CD4-positive, alpha-beta T cell (primary cell): ENCODE measurements around the gene PI4KB. TPM values are rescaled to one million over a fixed set of nuclear protein-coding genes. Genes with fewer than 3 reads are reported as not detected.

ENCODE experiments used
- ATAC-seq: fragments of 200-7000 bp; cut with Tn5 transposase; one replicate; pipeline ENCODE4 v1.10.0; 2022; ENCODE audit warnings: mild to moderate bottlenecking; ENCODE audit not compliant: poor library complexity
- CTCF ChIA-PET: fragments of 350-600 bp; sonication (Branson Sonifier 250); formaldehyde crosslinking; loops from one replicate; lab custom pipeline; 2021; ENCODE audit warnings: antibody characterized with exemption, inconsistent platforms; lab: Charles Lee
- POLR2A ChIA-PET: fragments of 350-600 bp; sonication (Branson Sonifier 250); formaldehyde crosslinking; loops from one replicate; lab custom pipeline; 2021; ENCODE audit warnings: antibody characterized with exemption, inconsistent platforms; lab: Charles Lee
- DNase-seq, 14 experiments: peaks; one replicate each; pipeline ENCODE4 v3.0.0-alpha.2; 2013 to 2020; ENCODE audit warnings: mixed read lengths in 2 of 14
- H3K27ac ChIP-seq, 2 donors: one replicate each; pipeline versions ENCODE4 v1.5.1 to v1.7.0; 2013; ENCODE audit warnings: low read length in 2 of 2, low read depth in 1 of 2, mild to moderate bottlenecking in 1 of 2
- H3K27me3 ChIP-seq, 2 experiments: 1 replicate in 1 of 2; 2 replicates in 1 of 2; pipeline versions ENCODE4 v1.6.1 to v1.7.0; 2013; ENCODE audit warnings: low read length in 2 of 2, control low read depth in 1 of 2, mild to moderate bottlenecking in 1 of 2, moderate library complexity in 1 of 2; ENCODE audit not compliant: insufficient read depth in 2 of 2, control insufficient read depth in 1 of 2
- H3K36me3 ChIP-seq: one replicate; pipeline ENCODE4 v1.6.1; 2013; ENCODE audit warnings: low read length, control low read depth; ENCODE audit not compliant: insufficient read depth
- H3K4me1 ChIP-seq: one replicate; pipeline ENCODE4 v1.6.1; 2013; ENCODE audit warnings: low read length, control low read depth; ENCODE audit not compliant: insufficient read depth
- H3K4me3 ChIP-seq: one replicate; pipeline ENCODE4 v1.5.1; 2013; ENCODE audit warnings: mild to moderate bottlenecking, low read length, moderate library complexity
- H3K9me3 ChIP-seq, 2 experiments: 1 replicate in 1 of 2; 2 replicates in 1 of 2; pipeline versions ENCODE4 v1.6.1 to v1.7.0; 2013; ENCODE audit warnings: low read length in 2 of 2, mild to moderate bottlenecking in 2 of 2, control low read depth in 1 of 2, moderate library complexity in 1 of 2; ENCODE audit not compliant: control insufficient read depth in 1 of 2, insufficient read depth in 1 of 2
- H3K27ac Mint-ChIP-seq: one replicate; pipeline ENCODE4 v1.8.0; 2020; ENCODE audit warnings: mixed read lengths
- H3K27me3 Mint-ChIP-seq: one replicate; pipeline ENCODE4 v1.8.0; 2021; ENCODE audit warnings: mixed read lengths
- H3K36me3 Mint-ChIP-seq: one replicate; pipeline ENCODE4 v1.8.0; 2021; ENCODE audit warnings: low read depth, mixed read lengths
- H3K4me1 Mint-ChIP-seq: one replicate; pipeline ENCODE4 v1.8.0; 2021; ENCODE audit warnings: low read depth, mixed read lengths
- H3K4me3 Mint-ChIP-seq: one replicate; pipeline ENCODE4 v1.8.0; 2020; ENCODE audit warnings: mild to moderate bottlenecking, mixed read lengths
- H3K9me3 Mint-ChIP-seq: one replicate; pipeline ENCODE4 v1.8.0; 2020; ENCODE audit warnings: mixed read lengths
- CTCF ChIP-seq: fragments of 200-600 bp; IDR thresholded peaks from one replicate; pipeline ENCODE4 v1.8.0; 2022; ENCODE audit warnings: antibody characterized with exemption, mild to moderate bottlenecking
- intact Hi-C, 2 experiments: fragments of 100-400 bp; cut with DNase I in 1 of 2; cut with micrococcal nuclease in 1 of 2; formaldehyde crosslinking; loops; one replicate each; pipeline versions ENCODE4 v1.15.1 to v1.9.0; 2023 to 2025; cut with DNase I, micrococcal nuclease
- total RNA-seq, 174 experiments: library from RNA in 2 of 174; stranded (reverse) in 2 of 174; gene quantifications; one replicate each; pipeline ENCODE4 v1.2.3 and lab custom pipeline; 2021 to 2026

PI4KB gene
- total RNA-seq, 2 experiments from 2014 or later = 50.2 to 51.0 TPM

- Histone ChIP-seq H3K27me3 (no peaks in the 10 kb centered on the region), H3K9me3 (no peaks in the 10 kb centered on the region), H3K4me1 (peaks cover 28% of the 10 kb centered on the region), H3K27ac (no peak overlapping the region), H3K36me3 (peaks cover 88% of the 10 kb centered on the region), H3K4me3 (no peak overlapping the region)
- no peaks in the 10 kb centered on the region for H3K27me3 Mint-ChIP-seq
- DNase-seq (no peak), ATAC-seq (no peak)
- peaks cover 46% of the 10 kb centered on the region for H3K4me1 Mint-ChIP-seq
- no peak for TF ChIP-seq CTCF
- CTCF ChIA-PET = interaction anchor here (1.3 kb wide), 1 partner anchor 26 kb away, joined by 7 read pairs; no protein-coding TSS in a partner anchor
- intact Hi-C loops = no loop called here
- H3K4me3 Mint-ChIP-seq = no peak overlapping the region
- H3K9me3 Mint-ChIP-seq = no peaks in the 10 kb centered on the region
- peaks cover 82% of the 10 kb centered on the region for H3K36me3 Mint-ChIP-seq
- peak overlapping the region; percentile 45 for H3K27ac Mint-ChIP-seq
- POLR2A ChIA-PET = interaction anchor here (1.4 kb wide), 1 partner anchor 13 kb away, joined by 6 read pairs; the partner anchor contains the start of gene PI4KB
Observed at GRCh38 chr1:151314137-151314875, 12.9 kb downstream of the PI4KB start.

GRCh38 chr1:151313501-151313900 is 13.7 kb downstream of the PI4KB start:
- Mint-ChIP-seq H3K4me1 (peaks cover 46% of the 10 kb centered on the region), H3K36me3 (peaks cover 83% of the 10 kb centered on the region), H3K4me3 (no peak overlapping the region), H3K27ac (peak overlapping the region; percentile 59), H3K27me3 (no peaks in the 10 kb centered on the region), H3K9me3 (no peaks in the 10 kb centered on the region)
- POLR2A ChIA-PET = interaction anchor here (0.6 to 1.4 kb wide), 2 partner anchors 14 to 84 kb away, joined by 3 to 6 read pairs; partner anchors contain the start of gene PI4KB
- Histone ChIP-seq H3K36me3 (peaks cover 88% of the 10 kb centered on the region), H3K27ac (no peak overlapping the region), H3K4me1 (peaks cover 28% of the 10 kb centered on the region), H3K9me3 (no peaks in the 10 kb centered on the region), H3K4me3 (no peak overlapping the region), H3K27me3 (no peaks in the 10 kb centered on the region)
- intact Hi-C loops = no loop called here
- ATAC-seq = no peak
- no peak for DNase-seq
- no peak for TF ChIP-seq CTCF
- CTCF ChIA-PET = interaction anchor here (1.3 kb wide), 1 partner anchor 27 kb away, joined by 7 read pairs; no protein-coding TSS in a partner anchor

DNA sequence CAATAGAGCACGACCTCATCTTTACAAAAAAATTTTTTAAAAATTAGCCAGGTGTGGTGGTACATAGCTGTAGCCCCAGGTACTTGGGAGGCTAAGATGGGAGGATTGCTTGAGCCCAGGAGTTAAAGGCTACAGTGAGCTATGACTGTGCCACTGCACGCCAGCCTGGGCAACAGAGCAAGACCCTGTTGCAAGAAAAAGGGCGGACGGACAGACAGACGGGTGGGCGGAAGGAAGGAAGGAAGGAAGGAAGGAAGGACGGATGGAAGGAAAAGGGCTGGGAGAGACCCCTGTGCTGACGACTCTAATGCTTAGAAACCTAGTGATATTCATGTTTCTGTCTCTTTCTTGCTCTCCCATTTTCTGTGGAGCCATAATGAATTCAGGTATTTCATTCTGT is 14.4 kb downstream of the PI4KB start:
- Mint-ChIP-seq H3K4me3 (no peak overlapping the region), H3K9me3 (no peaks in the 10 kb centered on the region), H3K4me1 (peaks cover 46% of the 10 kb centered on the region), H3K36me3 (peaks cover 89% of the 10 kb centered on the region), H3K27me3 (no peaks in the 10 kb centered on the region), H3K27ac (peak overlapping the region; percentile 59)
- Histone ChIP-seq H3K9me3 (no peaks in the 10 kb centered on the region), H3K27me3 (no peaks in the 10 kb centered on the region), H3K36me3 (peaks cover 94% of the 10 kb centered on the region), H3K4me1 (peaks cover 28% of the 10 kb centered on the region), H3K4me3 (no peak overlapping the region), H3K27ac (no peak overlapping the region)
- DNase-seq = no peak
- ChIA-PET POLR2A (interaction anchor here (0.6 to 2.1 kb wide), 2 partner anchors 15 to 85 kb away, joined by 3 to 8 read pairs; partner anchors contain the start of gene PI4KB), CTCF (interaction anchor here (2.0 kb wide), 1 partner anchor 12 kb away, joined by 11 read pairs; no protein-coding TSS in a partner anchor)
- no peak for ATAC-seq
- intact Hi-C loops = no loop called here
- TF ChIP-seq CTCF = no peak
